GM19467 (cell line): ENCODE measurements around the gene ZNF618.
"Not testable (repeated sequence)": the region's sequence is repeated elsewhere in the genome, so short reads cannot be mapped to it uniquely, and the experiment has no call there.

Experiments used
- ATAC-seq: cut with Tn5 transposase; IDR thresholded peaks from one replicate; pipeline ENCODE4 v1.9.1; 2021; ENCODE audit warnings: mild to moderate bottlenecking, moderate library complexity; ENCODE audit not compliant: unreplicated experiment

The ZNF618 gene

DNA sequence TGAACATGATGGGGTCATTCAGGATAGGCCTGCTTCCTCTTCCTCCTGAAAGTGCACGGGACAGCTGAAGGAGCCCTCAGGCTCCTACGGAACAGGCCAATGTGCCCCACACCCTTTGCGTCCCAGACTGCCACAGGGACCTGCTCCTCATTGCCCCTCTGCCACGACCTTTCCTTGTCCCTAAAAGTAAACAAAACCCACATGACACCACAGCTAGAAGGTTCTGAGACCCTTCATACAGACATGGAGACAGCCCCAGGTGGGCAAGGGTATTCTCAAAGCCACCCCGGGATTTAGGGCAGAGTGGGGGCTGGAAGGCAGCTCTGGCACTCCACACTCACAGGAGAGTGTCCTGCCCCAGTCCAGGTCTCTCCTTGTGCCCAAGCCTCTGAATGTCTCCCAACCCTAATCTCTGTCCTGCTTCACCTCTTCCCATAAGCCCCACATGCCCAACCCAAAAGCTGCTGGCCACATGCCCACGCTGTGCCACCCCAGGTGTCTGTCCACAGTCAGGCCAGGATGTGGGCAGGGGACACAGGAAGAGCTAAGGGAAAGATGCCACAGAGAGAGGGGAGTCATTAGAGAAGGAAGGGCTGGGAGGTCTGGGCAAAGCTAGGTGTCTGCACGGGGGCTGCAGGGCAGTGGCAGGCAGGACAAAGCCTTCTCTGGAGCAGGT is 201.2 kb downstream of the ZNF618 start:
- ATAC-seq, result no peak

DNA sequence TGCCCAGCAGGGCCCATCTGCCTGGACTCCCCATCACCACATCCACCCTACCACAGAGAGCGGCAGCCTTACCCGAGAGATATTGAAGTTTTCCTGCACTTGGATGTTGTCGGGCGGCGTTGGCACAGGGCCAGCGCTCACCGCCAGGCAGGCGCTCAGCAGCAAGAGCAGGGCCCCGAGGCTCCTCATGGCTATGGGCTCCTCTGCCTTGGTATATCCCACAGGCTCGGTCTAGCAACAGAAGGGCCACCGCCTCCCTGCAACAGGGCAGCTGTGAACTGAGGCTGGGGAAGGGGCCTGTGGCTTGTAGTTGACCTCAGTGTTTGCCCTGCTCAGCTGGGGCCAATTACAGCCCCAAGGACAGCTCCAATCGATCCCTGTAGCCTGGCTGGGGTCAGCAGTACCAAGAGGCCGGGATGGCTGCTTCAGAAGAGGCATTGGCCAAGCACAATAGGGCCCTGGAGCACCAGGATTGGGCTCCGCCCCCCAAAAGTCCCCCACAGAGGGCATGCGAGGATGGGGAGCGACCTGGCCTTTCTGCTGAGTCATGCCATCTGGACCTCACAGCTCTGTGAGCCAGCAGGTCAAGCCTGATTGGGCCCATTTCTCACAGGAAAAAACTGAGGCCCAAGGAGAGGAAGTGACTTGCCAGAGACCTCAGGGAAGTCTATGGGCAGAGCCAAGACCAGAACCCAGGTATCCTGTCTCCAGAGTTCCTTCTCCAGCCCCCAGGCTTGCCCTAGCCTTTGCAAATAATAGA is 202.1 kb downstream of the ZNF618 start, which contains the start of gene AMBP:
AMBP (minus strand) TSS at position 280 of the 760 bp plus-strand sequence; CDS start at position 189, 91 bp downstream.
- no peak for ATAC-seq

DNA sequence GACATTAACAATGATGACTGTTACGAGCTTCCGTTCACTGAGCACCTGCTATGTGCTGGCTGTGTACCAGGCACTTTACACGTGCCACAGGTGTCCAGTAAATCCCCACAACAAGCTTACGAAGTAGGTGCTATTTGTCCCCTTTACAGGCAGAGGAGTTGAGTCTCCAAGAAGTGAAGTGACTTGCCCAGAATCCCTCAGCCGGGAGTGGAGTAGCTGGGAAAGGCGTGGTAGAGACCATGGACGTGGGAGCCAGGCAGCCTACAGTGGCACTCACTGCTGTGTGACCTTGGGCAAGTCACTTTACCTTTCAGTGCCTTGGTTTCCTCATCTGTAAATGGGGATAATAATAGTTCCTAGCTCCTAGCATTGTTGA is 202.7 kb downstream of the ZNF618 start:
- no peak for ATAC-seq

DNA sequence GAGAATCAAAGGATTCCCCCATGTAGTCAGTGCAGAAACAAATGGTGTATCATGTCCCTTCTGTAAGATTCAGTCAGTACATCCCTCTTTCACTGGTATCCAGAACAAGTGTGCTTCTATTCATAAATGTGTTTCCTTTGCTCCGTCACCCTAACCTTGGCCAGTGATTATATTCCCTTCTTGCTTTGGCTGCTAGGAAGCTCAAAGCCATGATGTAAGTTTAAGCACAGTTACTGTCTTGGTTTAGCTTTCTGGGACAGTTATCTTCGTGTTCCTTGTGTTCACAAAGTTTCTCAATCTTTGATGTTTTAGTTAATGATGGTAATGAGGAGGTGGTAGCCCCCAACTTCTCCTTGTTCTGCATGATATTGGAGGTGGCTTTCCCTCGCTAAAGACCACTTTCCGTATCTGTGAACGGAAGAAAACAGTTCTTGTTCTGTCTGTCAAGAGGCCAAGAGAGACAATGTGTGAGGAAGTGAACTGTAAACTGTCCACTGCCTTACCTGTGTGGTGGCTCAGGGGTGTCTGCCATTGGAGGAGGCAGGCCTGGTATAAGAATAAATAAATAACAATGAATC is 204.2 kb downstream of the ZNF618 start:
- ATAC-seq, result no peak

DNA sequence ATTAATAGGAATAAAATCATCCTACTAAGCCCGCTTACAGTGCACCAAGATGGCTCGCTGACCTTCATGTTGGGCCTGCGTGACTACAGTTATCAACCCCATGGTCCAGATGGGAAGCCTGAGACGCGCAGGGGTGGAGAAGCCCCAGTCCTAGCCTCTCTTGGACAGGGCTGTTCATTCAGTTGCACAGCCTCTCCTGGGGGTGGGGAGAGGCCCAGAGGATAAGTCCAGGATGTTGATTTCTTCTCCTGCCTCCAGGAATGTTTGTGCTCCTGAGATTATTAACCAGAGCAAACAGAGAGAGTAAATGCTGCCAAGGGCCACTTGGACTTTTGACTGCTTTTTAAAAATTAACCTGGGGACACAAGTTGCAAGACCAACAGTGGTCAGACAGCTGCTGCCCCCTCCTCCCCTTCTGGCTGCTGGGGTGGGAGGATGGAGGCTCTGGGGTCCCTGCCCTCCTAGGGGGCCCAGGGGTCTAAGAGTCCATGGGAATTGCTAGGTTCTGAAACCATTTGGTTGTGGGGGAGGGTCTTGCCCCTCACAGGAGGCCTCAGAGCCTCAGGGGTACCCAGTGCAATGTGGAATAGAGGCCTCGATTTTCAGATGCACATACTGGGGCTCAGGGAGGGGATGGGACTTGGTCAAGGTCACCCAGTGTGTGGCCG is 204.8 kb downstream of the ZNF618 start:
- no peak for ATAC-seq

DNA sequence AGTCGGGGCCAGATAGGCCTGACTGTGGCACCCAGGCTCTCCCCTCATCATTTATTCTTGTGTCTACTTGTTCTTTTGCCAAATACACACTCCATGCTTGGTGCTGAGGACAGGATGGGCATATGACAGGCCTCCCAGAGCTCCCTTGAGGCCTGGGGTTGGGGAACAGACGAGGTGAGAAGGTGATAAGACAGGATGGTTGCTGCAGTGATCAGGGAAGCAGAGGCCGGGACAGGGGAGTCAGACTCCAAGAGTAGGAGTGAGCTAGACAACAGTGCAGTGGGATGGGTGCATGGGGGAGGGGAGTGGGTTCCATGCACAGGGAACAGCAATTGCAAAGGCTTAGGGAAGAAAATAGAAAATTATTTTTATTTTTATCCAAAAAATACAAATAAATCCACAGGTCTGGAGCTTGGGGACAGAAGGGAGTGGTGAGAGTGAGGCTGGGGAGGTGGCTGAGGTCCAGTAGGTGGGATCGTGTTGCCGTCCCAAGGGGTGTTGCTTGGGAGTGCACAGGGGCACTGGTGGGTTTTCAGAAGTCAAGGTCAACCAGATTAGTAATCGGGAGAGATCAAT is 205.4 kb downstream of the ZNF618 start:
- no peak for ATAC-seq

DNA sequence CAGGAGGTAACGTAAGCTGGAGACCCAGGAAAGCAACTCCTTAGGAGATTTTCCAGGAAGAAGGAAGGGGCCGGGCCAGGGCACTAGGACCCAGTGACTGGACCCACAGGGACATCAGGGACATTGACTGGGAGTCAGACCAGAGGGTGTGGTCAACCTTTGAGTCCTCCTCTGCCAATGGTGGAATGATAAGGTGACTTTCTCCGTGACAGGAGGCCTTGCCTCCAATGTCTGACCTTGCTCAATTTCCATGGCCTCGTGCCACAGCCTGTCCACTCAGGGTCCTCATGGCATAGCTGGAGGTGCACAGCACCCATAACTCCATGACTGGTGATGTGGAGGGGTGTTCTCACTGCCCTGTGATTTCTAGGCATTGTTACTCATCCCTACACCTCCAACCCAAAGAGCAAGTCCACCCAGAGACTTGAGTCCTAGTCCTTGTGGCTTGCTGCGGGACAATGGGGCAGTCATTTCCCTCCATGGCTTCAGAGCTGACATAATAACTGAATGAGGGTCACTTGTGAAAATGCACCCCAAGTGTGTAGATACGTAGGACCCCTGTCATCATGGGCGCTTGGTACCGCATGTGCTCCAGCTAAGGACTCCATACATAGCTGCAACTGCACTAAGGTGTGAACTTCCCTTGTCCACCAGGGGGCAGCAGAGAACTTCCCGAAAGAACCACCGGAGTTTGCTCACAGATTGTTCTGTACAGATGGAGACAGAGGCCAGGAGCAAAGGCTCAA is 206.1 kb downstream of the ZNF618 start:
- ATAC-seq, result peak; percentile 84

DNA sequence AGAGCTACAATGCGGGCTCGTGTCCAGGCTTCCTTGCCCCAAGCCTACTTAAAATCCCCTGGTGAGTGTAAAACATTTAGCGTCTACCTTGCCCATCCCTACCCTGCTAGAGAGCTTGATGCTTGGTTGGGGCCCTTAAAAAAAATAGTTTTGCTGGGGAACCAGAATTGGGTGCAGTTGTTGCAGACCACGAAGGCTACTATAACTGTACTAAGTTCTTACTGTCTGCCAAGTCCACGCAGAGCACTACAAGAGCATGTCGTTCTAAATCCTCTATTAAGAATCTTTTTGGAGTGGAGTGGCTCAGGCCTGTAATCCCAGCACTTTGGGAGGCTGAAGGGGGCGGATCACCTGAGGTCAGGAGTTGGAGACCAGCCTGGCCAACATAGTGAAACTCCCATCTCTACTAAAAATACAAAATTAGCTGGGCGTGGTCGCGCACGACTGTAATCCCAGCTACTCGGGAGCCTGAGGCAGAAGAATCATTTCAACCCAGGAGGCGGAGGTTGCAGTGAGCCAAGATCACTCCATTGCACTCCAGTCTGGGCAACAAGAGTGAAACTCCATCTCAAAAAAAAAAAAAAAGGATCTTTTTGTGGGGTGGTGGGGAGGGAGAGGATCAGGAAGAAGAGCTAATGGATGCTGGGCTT is 206.8 kb downstream of the ZNF618 start:
- not testable (repeated sequence) for ATAC-seq

DNA sequence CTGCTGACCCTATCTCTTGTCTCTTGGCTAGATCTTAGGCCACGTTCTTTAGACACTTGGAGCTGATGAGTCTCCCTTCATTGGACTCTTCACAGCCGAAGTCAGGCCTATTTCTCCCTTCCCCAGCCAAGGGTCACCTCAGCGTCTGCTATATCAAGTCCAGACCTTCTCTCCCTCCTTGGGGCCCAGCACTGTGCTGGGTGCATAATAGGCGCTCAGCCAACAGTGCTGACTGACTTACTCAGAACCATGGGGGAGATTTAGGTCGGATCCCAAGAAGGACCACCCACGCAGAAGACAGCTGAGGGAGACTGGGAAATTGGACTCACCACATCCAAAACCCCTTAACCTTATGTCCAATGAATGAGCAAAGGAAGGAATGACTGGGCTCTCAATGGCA is 207.6 kb downstream of the ZNF618 start:
- ATAC-seq, result no peak

DNA sequence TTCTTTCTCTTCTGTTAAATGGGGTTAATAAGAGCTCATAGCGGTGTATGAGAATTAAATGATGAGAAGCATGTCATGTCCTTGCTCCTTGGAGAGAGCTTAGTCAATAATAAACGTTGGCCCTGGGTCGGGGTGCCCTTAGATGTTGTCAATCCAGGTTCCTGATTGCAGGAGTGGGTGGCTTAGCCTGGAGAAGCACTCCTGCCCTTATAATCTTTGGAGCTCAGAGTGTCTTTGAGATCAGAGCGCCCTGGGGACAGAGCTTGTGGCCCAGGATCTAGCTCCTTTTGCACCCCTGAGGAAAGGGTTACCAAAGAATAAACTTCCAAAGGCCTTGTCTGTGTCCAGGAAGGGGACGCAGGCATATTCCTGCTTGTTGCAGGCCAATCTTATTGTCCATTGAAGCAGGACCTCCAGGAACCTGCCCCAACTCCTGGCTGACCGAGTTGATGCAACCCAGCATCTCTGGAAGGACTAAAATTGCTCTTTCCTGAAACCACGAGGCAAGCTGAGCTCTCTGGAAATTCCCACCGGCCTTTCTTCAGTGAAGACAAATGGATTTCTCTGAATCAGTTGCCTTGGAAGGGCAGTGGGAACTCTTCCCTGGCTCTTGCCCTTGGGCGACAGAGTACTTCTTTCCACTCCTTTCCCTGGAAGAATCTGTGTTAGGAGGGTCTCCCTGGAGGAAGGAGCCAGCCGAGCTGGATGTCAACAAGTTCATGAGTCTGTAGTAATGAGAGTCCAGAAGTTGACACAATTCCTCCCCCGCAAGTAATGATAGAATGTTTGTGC is 208.4 kb downstream of the ZNF618 start:
- ATAC-seq, result no peak

DNA sequence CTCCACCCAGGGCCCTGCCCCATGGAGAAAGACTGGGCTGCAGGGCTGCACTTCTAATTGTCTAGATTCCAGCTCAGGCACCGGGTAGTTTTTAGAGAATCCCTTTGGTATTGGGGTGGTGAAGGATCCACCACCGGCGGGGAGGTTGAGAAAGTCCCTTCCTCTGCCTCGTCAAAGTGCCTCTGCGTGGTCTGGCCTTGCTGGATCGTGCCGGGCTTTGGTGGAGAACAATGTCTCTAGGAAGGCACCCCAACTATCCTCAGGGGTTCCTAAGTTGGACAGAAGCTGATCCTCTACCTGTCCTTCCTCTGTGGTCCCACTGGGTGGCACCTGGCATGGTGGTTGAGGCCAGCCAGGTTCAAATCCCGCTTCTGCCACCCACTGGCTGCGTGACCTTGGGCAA is 209.3 kb downstream of the ZNF618 start:
- ATAC-seq, result no peak

DNA sequence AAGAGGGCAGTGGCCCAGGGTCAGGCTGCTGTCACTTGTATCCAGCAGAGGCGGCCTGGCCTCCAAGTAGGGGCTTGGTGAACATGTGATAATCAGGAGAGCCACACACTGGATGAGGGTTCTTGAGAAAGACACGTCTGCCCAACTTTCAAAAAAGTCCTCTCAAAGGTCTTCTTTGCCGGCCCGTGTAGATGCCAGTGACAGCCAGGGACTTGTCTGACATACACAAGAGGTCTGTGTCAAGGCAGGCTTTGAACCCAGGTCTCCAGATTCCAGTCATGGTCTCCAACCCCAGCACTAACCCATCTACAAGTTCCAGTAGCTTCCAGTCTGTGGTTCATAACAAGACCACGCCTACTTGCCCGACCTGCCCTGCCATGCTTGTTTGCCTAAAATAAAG is 209.9 kb downstream of the ZNF618 start:
- ATAC-seq, result no peak

DNA sequence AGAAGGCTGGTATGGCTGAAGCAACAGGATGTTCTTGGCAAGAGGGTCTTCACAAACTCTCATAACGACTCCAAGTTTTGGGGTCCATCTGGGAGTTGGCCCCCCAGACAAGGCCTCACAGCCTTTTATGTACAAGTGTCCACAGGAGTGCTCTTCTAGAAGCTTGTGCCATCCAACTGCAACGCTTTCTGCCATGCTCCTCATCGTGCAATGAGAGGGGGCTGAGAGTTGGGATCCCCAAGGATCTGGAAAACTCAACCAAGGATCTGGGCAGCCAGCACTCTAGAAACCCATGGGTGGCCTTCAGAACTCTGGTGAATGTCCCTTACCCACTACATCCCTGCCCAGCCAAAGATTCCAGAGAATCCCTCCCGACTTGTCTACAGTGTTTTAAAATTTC is 210.5 kb downstream of the ZNF618 start:
- ATAC-seq, result no peak

DNA sequence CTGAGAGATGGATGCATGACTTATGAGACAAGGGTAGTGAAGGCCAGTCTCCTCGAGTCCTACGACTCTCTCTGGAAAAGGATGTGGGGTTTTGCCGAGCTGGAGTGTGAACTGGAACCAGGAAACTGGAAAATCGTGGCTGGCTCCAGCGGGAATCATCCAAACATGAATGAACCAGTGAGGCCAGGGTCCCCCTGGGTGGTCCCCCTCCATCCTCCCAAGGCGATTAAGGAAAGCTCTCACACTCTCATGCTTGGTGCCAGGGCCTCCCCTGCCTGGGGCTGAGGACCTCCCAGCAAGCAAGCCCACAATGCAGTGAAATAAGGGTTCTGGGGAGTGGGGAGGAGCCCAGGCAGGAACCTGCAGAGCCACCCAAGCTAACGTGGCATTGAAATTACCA is 211.6 kb downstream of the ZNF618 start:
- ATAC-seq, result no peak

DNA sequence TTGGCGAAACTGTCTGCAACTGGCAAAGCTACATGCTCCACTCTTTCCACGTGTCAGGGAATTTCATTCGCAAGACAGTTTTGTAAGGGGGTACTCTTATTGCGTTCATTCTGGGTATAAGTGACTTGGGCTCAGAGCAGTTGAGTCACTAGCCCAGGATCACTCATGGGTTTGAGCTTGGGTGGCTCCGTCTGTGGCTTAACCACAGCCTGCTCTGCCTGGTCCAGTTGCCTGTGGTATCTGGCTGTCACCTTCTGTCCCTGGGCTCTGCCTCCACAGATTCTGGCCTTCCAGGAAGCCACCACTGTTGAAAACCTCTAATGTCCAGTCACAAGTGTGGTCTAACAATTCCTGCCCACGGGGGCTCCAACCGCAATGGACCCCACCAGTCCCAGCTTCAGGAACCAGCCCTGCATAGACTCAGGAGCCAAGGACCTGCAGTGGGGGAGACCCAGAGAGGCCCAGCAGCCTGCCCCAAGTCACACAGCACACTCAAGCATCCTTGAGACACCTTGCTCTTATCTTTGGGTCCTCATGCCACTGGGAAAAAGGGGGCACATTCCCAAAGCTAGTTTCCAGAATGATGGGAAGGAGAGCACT is 212.6 kb downstream of the ZNF618 start:
- ATAC-seq, result no peak

DNA sequence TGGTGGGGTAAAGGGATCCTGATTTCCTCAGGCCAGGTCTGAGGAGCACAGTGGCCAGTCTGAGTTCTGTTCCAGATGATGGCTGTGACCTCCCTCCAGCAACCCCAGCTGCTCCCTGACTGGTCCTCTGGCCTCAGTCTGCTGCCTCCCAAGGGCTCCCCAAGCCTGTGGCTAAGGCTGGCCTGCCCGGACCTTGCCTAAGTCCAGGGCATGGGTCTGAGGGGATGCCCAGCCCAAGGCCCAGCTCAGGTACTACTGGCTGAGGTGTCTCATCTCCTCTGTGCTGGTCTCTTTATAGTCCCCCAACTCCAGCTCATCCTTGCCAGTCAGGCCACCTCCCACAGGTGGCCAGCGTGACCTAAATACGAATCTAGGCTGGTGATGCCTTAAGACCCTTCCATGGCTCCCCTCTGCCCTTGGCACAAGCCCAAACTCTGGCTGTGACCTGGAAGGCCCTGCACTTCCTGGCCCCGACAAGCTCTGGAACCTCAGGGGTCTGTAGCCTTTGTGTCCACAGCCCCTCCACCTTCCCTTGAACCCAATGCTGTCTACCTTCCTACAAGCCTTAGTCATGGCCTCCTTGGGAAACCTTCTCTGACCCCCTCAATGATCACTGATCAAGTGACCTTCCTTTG is 213.2 kb downstream of the ZNF618 start:
- no peak for ATAC-seq

DNA sequence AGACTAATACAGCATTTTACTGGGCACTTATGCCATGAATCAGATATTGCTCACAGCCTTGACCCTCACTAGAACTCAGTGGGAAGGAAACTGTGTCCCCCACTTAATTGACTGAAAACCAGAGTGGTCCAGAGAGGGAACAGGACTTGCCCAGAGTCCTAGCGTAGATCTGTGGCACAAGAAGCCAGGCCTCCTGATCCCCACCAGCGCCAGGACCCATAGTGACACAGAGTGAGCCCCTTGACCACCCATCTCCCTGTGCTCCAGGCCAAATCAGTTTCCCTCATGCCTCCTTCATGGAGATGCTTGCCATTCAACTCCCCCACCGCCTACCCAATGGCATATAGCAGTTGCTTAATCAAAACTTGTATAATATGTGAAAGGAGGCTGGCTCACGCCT is 214.7 kb downstream of the ZNF618 start:
- ATAC-seq, result no peak

DNA sequence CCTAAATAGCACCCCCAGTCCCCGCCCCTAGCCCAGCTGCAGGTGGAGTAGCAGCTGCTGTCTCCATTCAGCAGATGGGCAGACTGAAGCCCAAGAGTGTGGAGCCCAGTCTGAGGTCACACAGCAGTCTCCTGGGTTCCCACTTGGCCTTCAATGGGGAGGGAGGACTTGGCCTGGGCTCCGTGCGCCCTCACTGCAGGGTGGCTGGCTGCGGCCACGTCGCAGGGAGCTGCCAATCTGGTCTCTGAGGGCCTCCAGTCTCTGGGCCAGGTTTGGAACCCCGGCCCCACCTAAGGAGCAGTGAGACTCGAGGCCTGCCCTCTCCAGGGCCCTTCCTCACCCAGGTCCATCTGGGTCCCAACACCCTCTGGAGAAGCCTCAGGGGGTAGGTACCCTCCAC is 215.6 kb downstream of the ZNF618 start:
- no peak for ATAC-seq
